ENCODE data around the gene SPRED1. TPM values are rescaled to one million over a fixed set of nuclear protein-coding genes. Genes with fewer than 3 reads are reported as not detected.

SPRED1 gene
- polyA plus RNA-seq, 3 donors = 2.5 to 3.3 (median 3.2) TPM

DNA sequence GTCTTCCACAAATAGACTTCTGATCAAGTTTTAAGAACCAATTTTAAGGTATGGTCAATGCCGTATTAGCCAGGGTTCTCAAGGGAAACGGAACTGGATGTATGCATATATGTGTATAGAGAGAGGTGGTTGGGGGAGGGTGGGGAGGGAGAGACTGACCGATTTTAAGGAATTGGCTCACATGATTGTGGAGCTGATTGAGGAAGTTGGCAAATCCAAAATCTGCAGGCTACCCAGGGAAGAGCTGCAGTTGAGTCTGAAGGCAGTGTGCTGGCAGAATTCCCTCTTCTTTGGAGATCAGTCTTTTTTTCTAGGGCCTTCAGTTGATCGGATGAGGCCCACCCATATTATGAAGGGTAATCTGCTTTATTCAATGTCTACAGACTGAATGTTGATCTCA is 40.8 kb upstream of the SPRED1 start:
- Histone ChIP-seq H3K4me2 (replicated peaks; ENCODE audit: extremely low read depth, low read length, poor library complexity, severe bottlenecking) (no peak overlapping the region), H3K9me3 (replicated peaks in 1 of 2; ENCODE audit: control insufficient read depth in 1 of 2, insufficient read depth in 1 of 2, low read length in 2 of 2) (no peaks in the 10 kb centered on the region), H3K9ac (ENCODE audit: insufficient read depth, low read length, poor library complexity, severe bottlenecking) (no peak overlapping the region), H3K4me3 (replicated peaks in 1 of 3; ENCODE audit: low read depth in 2 of 3, low read length in 3 of 3) (no peak overlapping the region), H3K4me1 (ENCODE audit: control insufficient read depth in 1 of 2, insufficient read depth in 2 of 2, low read length in 2 of 2) (no peaks in the 10 kb centered on the region), H4K20me1 (ENCODE audit: insufficient read depth, low read length) (no peaks in the 10 kb centered on the region), H2AFZ (ENCODE audit: insufficient read depth, low read depth, low read length, poor library complexity, severe bottlenecking) (no peak overlapping the region), H3K27me3 (ENCODE audit: control insufficient read depth in 2 of 2, insufficient read depth in 2 of 2, low read length in 2 of 2) (peaks cover 0 to 3% of the 10 kb centered on the region in 2 donors), H3K27ac (ENCODE audit: low read depth in 1 of 2, low read length in 2 of 2) (no peak overlapping the region), H3K79me2 (ENCODE audit: insufficient read depth, low read length) (no peaks in the 10 kb centered on the region), H3K36me3 (replicated peaks in 1 of 2; ENCODE audit: control insufficient read depth in 1 of 2, insufficient read depth in 2 of 2, low read length in 2 of 2) (no peaks in the 10 kb centered on the region)
- Mint-ChIP-seq H3K27ac (no peak overlapping the region), H3K9me3 (peaks cover 0 to 2% (median 0%) of the 10 kb centered on the region in 7 donors), H3K27me3 (ENCODE audit: low read depth in 3 of 3) (peaks cover 3 to 19% (median 9%) of the 10 kb centered on the region in 3 donors), H3K4me3 (no peak overlapping the region), H3K36me3 (no peaks in the 10 kb centered on the region), H3K4me1 (no peaks in the 10 kb centered on the region)
- intact Hi-C loops (cut with micrococcal nuclease) = no loop called here
- WGBS (ENCODE audit: insufficient coverage) = 50% methylated on average over 1 of the region's 4 CpGs
- TF ChIP-seq, protein P1, sequence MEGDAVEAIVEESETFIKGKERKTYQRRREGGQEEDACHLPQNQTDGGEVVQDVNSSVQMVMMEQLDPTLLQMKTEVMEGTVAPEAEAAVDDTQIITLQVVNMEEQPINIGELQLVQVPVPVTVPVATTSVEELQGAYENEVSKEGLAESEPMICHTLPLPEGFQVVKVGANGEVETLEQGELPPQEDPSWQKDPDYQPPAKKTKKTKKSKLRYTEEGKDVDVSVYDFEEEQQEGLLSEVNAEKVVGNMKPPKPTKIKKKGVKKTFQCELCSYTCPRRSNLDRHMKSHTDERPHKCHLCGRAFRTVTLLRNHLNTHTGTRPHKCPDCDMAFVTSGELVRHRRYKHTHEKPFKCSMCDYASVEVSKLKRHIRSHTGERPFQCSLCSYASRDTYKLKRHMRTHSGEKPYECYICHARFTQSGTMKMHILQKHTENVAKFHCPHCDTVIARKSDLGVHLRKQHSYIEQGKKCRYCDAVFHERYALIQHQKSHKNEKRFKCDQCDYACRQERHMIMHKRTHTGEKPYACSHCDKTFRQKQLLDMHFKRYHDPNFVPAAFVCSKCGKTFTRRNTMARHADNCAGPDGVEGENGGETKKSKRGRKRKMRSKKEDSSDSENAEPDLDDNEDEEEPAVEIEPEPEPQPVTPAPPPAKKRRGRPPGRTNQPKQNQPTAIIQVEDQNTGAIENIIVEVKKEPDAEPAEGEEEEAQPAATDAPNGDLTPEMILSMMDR (IDR thresholded peaks at IDR 0.05) = no peak
- DNase-seq = no peak

DNA sequence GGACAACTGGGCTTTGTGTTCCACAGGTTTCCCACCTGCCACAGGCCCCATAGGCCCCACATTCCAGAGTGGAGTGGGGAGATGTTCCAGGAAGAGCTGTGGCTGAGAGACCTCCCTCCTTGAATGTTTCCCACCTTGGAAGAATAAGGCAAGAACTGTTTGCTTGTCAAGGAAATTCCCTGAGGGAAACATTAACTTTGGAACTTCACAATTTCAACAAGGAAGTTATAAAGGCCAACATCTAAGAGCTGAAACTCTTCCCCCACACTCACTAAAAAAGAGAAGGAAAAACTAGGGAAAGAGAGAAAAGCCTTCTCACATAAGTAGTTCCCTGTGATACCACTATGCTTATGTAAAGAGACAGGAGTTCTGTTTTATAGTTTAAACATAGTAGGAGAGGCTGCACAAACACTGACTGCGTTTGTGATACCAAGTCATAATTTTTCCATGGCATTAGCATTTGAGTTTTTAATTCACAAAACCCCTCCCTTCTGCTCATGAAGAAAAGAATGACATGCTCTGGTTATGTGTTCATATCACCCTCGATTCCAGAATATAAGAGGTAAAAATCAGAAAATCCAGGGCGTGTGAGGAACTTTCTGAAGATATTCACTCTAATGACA is 39.8 kb upstream of the SPRED1 start:
- WGBS (ENCODE audit: insufficient coverage) = 100% methylated on average over 1 of the region's 3 CpGs
- Mint-ChIP-seq H3K36me3 (no peaks in the 10 kb centered on the region), H3K9me3 (peaks cover 0 to 1% (median 0%) of the 10 kb centered on the region in 7 donors), H3K4me3 (no peak overlapping the region), H3K4me1 (no peaks in the 10 kb centered on the region), H3K27me3 (ENCODE audit: low read depth in 3 of 3) (peaks cover 0 to 17% (median 7%) of the 10 kb centered on the region in 3 donors), H3K27ac (no peak overlapping the region)
- no peak overlapping the region for H3K4me3 ChIP-seq (replicated peaks in 1 of 3; ENCODE audit: low read depth in 2 of 3, low read length in 3 of 3)
- H3K27ac ChIP-seq (ENCODE audit: low read depth in 1 of 2, low read length in 2 of 2) = no peak overlapping the region
- intact Hi-C loops (cut with micrococcal nuclease) = no loop called here
- H3K4me1 ChIP-seq (ENCODE audit: control insufficient read depth in 1 of 2, insufficient read depth in 2 of 2, low read length in 2 of 2) = no peaks in the 10 kb centered on the region
- H4K20me1 ChIP-seq (ENCODE audit: insufficient read depth, low read length) = no peaks in the 10 kb centered on the region
- TF ChIP-seq, protein P1 (IDR thresholded peaks at IDR 0.05) = no peak
- no peaks in the 10 kb centered on the region for H3K36me3 ChIP-seq (replicated peaks in 1 of 2; ENCODE audit: control insufficient read depth in 1 of 2, insufficient read depth in 2 of 2, low read length in 2 of 2)
- no peaks in the 10 kb centered on the region for H3K9me3 ChIP-seq (replicated peaks in 1 of 2; ENCODE audit: control insufficient read depth in 1 of 2, insufficient read depth in 1 of 2, low read length in 2 of 2)
- H3K79me2 ChIP-seq (ENCODE audit: insufficient read depth, low read length) = no peaks in the 10 kb centered on the region
- peaks cover 2% of the 10 kb centered on the region in 2 donors for H3K27me3 ChIP-seq (ENCODE audit: control insufficient read depth in 2 of 2, insufficient read depth in 2 of 2, low read length in 2 of 2)
- no peak overlapping the region for H3K9ac ChIP-seq (ENCODE audit: insufficient read depth, low read length, poor library complexity, severe bottlenecking)
- no peak overlapping the region for H2AFZ ChIP-seq (ENCODE audit: insufficient read depth, low read depth, low read length, poor library complexity, severe bottlenecking)
- no peak for DNase-seq
- no peak overlapping the region for H3K4me2 ChIP-seq (replicated peaks; ENCODE audit: extremely low read depth, low read length, poor library complexity, severe bottlenecking)

Data from CD14-positive monocyte (primary cell).